GM12892 (cell line): Measurements from ENCODE around the gene SV2C.

Experiments used
- POLR2A ChIP-seq: IDR thresholded peaks from 2 replicates; pipeline ENCODE4 v1.6.1; 2011; ENCODE audit warnings: low read depth, low read length, control low read depth
- POLR2AphosphoS5 ChIP-seq: IDR thresholded peaks from 2 replicates; pipeline ENCODE4 v1.6.1; 2011; ENCODE audit warnings: low read depth, low read length, control low read depth

GRCh38 chr5:76224898-76225297, 141.7 kb downstream of the SV2C start:
- no peak for TF ChIP-seq POLR2A
- TF ChIP-seq POLR2AphosphoS5 = no peak
